GM18951 (cell line): Measurements from ENCODE around the gene CALN1.

Source experiments
- POLR2A ChIP-seq: IDR thresholded peaks from 4 replicates; pipeline ENCODE4 v1.6.1; 2011; ENCODE audit warnings: mild to moderate bottlenecking; ENCODE audit not compliant: insufficient read length, insufficient read depth; ENCODE audit errors: extremely low read depth
- in situ Hi-C: fragments of 300-500 bp; cut with MboI; formaldehyde crosslinking; loops from one replicate; pipeline ENCODE4 v1.12.0; 2022; ENCODE audit warnings: low sequenced_read_pairs, mixed read lengths, inconsistent platforms; ENCODE audit not compliant: unreplicated experiment

CALN1 gene

DNA sequence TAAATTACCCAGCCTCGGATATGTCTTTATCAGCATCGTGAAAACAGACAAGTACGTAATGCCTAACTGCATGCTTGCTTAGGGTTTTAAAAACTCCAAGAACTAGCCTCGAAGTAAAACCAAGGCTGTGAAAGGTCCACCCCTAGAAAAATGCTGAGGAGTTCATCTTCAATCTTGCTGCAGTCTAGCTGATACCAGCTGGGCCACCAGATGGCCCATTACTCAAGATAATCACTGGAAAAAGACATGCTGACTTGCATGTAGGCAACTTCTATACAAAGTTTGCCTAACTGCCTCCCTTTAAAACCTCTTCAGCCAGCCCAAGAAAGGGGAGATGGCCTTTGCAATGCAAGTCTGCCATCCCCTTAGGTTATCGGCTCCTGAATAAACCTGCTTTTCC is 666.1 kb downstream of the CALN1 start:
- in situ Hi-C loops: loop anchor here (25.0 kb wide), 1 partner anchor 884 kb away; no protein-coding TSS in a partner anchor
- no peak for TF ChIP-seq POLR2A

DNA sequence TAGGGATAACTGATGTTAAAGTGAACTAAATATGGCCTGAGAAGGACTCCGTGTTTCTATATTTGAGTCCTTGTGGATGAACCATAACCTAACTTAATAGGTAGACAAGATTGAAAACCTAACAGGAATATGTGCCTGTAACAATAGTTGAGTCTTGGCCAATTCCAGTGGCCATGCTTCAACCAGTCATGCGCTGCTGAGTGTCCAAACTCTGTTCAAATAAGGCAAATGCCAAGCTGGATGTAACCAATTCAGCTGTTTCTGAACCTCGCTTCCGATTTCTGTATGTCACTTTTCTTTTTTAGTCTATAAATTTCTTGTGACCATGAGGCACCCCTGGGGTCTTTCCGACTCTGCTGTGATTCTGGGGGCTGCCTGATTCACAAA is 672.0 kb downstream of the CALN1 start:
- in situ Hi-C loops: loop anchor here (25.0 kb wide), 1 partner anchor 878 kb away; no protein-coding TSS in a partner anchor

DNA sequence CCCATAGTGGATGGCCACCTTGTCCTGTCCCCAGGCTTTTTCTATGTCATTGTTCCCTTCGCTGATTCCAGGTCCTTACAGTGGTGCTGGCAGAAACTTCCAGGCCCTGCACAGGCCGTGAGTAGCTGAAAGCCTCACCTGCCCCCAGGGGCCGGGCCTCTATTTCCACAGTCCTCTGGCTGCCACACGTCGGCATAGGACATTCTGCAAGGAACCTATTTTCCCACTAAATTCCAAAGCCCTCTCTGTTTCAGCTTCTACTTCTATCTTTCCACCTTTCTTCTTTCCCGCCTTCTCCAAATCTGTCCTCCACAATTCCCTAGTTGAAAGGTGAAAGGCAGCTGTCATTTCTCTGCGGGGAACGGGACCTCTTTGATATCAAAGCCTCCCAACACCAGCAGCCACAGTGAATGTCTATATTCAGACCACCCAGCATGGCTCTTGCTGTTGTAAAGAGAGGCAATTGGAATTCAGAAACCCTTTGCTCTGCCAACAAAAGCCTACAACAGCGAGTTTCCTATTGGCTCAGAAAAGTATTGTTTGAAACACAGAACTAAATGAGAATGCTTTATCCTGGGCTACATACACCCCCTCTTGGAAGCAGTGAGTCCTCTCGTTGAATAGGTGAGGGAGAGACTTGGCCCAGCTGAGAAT is 672.5 kb downstream of the CALN1 start:
- in situ Hi-C loops: loop anchor here (25.0 kb wide), 1 partner anchor 877 kb away; no protein-coding TSS in a partner anchor
- TF ChIP-seq POLR2A: no peak

More for the DNA sequence above, 672.0 kb downstream of the CALN1 start:
- TF ChIP-seq POLR2A: no peak

DNA sequence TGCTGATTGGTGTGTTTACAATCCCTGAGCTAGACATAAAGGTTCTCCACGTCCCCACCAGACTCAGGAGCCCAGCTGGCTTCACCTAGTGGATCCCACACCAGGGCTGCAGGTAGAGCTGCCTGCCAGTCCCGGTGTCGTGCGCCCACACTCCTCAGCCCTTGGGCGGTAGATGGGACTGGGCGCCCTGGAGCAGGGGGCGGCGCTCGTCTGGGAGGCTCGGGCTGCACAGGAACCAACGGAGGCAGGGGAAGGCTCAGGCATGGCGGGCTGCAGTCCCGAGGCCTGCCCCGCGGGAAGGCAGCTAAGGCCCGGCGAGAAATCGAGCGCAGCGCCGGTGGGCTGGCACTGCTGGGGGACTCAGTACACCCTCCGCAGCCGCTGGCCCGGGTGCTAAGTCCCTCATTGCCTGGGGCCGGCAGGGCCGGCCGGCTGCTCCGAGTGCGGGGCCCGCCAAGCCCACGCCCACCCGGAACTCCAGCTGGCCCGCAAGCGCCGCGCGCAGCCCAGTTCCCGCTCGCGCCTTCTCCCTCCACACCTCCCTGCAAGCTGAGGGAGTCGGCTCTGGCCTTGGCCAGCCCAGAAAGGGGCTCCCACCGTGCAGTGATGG is 674.1 kb downstream of the CALN1 start:
- in situ Hi-C loops: loop anchor here (25.0 kb wide), 1 partner anchor 876 kb away; no protein-coding TSS in a partner anchor

DNA sequence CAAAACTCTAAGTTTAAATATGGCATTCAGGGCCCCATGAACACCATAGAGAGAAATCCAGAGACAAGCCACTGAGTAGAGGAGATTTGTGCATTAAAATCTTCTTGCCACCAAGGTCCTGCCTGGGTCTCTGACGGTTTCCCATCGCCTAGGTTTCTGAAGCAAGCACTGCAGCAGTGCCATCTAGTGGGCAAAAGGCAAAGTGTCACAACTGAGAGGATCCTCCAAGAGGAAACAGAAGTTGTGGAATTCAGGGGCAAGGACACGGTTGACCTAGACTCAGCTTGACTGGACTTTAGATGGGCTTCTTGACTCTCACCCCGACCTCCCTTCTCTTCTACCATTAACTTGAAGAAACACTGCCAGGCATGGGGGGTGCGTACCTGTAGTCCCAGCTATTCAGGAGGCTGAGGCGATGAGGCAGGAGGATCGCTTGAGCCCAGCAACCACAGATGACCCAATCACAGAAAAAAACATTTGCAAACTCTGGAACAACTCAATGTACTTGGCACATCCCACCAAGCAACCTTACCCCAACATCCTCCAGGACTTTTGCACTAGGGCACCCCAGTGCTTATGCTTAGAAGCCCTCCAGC is 676.1 kb downstream of the CALN1 start:
- TF ChIP-seq POLR2A: no peak
- in situ Hi-C loops: loop anchor here (25.0 kb wide), 1 partner anchor 874 kb away; no protein-coding TSS in a partner anchor

DNA sequence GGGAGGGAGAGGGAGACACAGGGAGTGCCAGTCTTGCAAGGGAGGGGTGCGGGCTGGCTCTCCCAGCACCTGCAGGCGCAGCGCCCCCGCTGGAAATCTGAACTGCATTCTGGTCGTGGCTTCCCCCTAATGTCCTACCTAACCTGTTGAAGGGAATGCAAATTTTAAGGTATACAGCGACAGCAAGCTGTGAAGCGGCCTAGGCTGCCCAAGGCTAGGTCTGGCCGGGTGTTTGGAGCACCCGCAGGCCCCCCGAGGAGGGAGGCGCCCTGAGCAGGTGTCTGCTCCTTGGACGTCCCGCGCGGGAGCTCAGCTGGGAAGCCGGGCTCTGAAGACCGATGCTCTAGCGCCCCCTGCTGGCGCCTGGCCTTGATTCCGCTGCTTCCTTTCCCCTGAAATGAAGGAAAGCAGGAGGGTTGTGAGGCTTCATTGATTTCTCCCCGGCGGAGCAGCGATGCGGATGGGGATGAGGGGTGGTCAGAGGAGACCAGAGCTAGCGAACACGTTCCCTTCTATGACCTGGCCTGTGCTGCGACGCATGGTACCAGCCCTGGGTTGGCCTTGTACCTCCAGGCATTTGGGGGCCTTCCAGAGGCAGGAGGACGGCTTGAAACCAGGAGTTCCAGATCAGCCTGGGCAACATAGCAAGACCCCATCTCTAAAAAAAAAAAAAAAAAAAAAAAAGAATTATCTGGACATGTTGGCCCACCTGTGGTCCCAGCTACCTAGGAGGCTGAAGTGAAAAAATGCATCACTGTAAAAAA is 678.8 kb downstream of the CALN1 start:
- TF ChIP-seq POLR2A: no peak
- in situ Hi-C loops: loop anchor here (25.0 kb wide), 1 partner anchor 871 kb away; no protein-coding TSS in a partner anchor

DNA sequence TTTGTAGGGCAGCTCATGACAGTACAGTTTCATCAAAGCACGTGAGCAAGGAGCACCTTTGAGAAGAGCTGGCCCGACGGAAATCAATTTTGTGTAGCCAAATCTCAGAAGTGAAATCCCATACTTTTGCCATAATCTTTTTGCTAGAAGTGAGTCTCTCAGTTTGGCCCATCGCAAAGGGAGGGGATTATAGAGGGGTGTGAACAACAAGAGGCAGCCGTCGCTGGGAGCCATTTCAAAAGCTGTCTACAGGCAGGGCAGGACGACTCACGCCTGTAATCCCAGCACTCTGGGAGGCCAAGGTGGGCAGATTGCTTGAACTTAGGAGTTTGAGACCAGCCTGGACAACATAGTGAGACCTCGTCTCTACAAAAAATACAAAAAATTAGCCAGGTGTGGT is 680.4 kb downstream of the CALN1 start:
- TF ChIP-seq POLR2A: no peak
- in situ Hi-C loops: loop anchor here (25.0 kb wide), 1 partner anchor 869 kb away; no protein-coding TSS in a partner anchor
